H1 (cell line): ENCODE measurements around the gene ILDR2.

Source experiments
- ATF2 ChIP-seq: IDR thresholded peaks from 2 replicates; pipeline ENCODE4 v1.6.1; 2012; ENCODE audit warnings: low read length, inconsistent platforms
- CREB1 ChIP-seq: IDR thresholded peaks from 2 replicates; pipeline ENCODE4 v1.6.1; 2012; ENCODE audit warnings: inconsistent platforms
- CTCF ChIP-seq, 3 experiments: IDR thresholded peaks; 1 replicate in 2 of 3; 2 replicates in 1 of 3; pipeline versions ENCODE4 v1.5.1 to v1.6.1; 2011; ENCODE audit warnings: low read length in 3 of 3, mild to moderate bottlenecking in 3 of 3, inconsistent platforms in 2 of 3, low read depth in 1 of 3, moderate library complexity in 1 of 3; ENCODE audit not compliant: insufficient read depth in 1 of 3; ENCODE audit errors: control extremely low read depth in 1 of 3
- EP300 ChIP-seq, 2 experiments: IDR thresholded peaks; 1 replicate in 1 of 2; 2 replicates in 1 of 2; pipeline ENCODE4 v1.6.1; 2011 to 2012; ENCODE audit warnings: low read depth in 2 of 2, low read length in 2 of 2, mild to moderate bottlenecking in 2 of 2, borderline replicate concordance in 1 of 2, inconsistent platforms in 1 of 2, moderate library complexity in 1 of 2
- EZH2 ChIP-seq: fragments of 200-600 bp; sonication (generic); IDR thresholded peaks from 2 replicates; pipeline ENCODE4 v1.7.1; 2012; ENCODE audit warnings: low read depth, mild to moderate bottlenecking, moderate library complexity, low read length, inconsistent platforms; ENCODE audit not compliant: severe bottlenecking
- JUN ChIP-seq: IDR thresholded peaks from 2 replicates; pipeline ENCODE4 v1.6.1; 2011; ENCODE audit warnings: low read depth, mild to moderate bottlenecking, improper control_type of control experiment, low read length
- NANOG ChIP-seq: IDR thresholded peaks from 2 replicates; pipeline ENCODE4 v1.6.1; 2011; ENCODE audit warnings: low read length, low read depth, mild to moderate bottlenecking, inconsistent platforms; ENCODE audit not compliant: insufficient read depth, poor library complexity, severe bottlenecking
- POLR2A ChIP-seq, 2 experiments: IDR thresholded peaks; 1 replicate in 1 of 2; 2 replicates in 1 of 2; pipeline ENCODE4 v1.6.1; 2011; ENCODE audit warnings: low read depth in 2 of 2, low read length in 2 of 2, mild to moderate bottlenecking in 2 of 2; ENCODE audit errors: control extremely low read depth in 1 of 2
- POLR2AphosphoS5 ChIP-seq: IDR thresholded peaks from 2 replicates; pipeline ENCODE4 v1.6.1; 2011; ENCODE audit warnings: low read depth, low read length
- RNF2 ChIP-seq: fragments of 200-900, 300-1000 bp; sonication (generic); IDR thresholded peaks from 2 replicates; pipeline ENCODE4 v1.7.1; 2016; ENCODE audit warnings: borderline replicate concordance, low read depth, mild to moderate bottlenecking, antibody characterized with exemption, low read length; ENCODE audit not compliant: poor library complexity, severe bottlenecking; ENCODE audit errors: missing control alignments
- SAP30 ChIP-seq: fragments of 300-600 bp; sonication (generic); IDR thresholded peaks from 2 replicates; pipeline ENCODE4 v1.7.1; 2012; ENCODE audit warnings: low read length, moderate library complexity, mild to moderate bottlenecking, inconsistent platforms; ENCODE audit not compliant: insufficient read depth, insufficient replicate concordance
- SIN3A ChIP-seq, 2 experiments: IDR thresholded peaks in 1 of 2; conservative IDR thresholded peaks in 1 of 2; 2 replicates each; pipeline ENCODE4 v1.6.1; 2011 to 2012; ENCODE audit warnings: low read length in 2 of 2, improper control_type of control experiment in 1 of 2, low read depth in 1 of 2, mild to moderate bottlenecking in 1 of 2
- SP1 ChIP-seq: IDR thresholded peaks from 2 replicates; pipeline ENCODE4 v1.6.1; 2011; ENCODE audit warnings: low read depth, low read length
- USF2 ChIP-seq: IDR thresholded peaks from 2 replicates; pipeline ENCODE4 v1.6.1; 2011; ENCODE audit warnings: low read length, improper control_type of control experiment

- TF ChIP-seq NANOG = no peak
- TF ChIP-seq USF2 = no peak
- no peak for TF ChIP-seq POLR2A (IDR thresholded peaks at IDR 0.05; ENCODE audit: control extremely low read depth in 1 of 2, low read depth in 2 of 2, low read length in 2 of 2)
- TF ChIP-seq EZH2 = no peak
- TF ChIP-seq CTCF (IDR thresholded peaks at IDR 0.05; ENCODE audit: control extremely low read depth in 1 of 3, insufficient read depth in 1 of 3, low read depth in 1 of 3, low read length in 3 of 3) = no peak
- no peak for TF ChIP-seq ATF2
- TF ChIP-seq JUN = no peak
- TF ChIP-seq EP300 (IDR thresholded peaks at IDR 0.05; ENCODE audit: borderline replicate concordance in 1 of 2, low read depth in 2 of 2, low read length in 2 of 2) = no peak
- no peak for TF ChIP-seq SIN3A (conservative IDR thresholded peaks at IDR 0.05 in 1 of 2, IDR thresholded peaks at IDR 0.05 in 1 of 2; ENCODE audit: low read depth in 1 of 2, low read length in 2 of 2)
- TF ChIP-seq POLR2AphosphoS5 = no peak
- TF ChIP-seq CREB1 = no peak
- TF ChIP-seq SAP30 = no peak
- no peak for TF ChIP-seq SP1
- no peak for TF ChIP-seq RNF2
Observed at GRCh38 chr1:166889776-166890175, 85.6 kb downstream of the ILDR2 start.
